ENCODE measurements around the gene LRP3.

LRP3 gene

DNA sequence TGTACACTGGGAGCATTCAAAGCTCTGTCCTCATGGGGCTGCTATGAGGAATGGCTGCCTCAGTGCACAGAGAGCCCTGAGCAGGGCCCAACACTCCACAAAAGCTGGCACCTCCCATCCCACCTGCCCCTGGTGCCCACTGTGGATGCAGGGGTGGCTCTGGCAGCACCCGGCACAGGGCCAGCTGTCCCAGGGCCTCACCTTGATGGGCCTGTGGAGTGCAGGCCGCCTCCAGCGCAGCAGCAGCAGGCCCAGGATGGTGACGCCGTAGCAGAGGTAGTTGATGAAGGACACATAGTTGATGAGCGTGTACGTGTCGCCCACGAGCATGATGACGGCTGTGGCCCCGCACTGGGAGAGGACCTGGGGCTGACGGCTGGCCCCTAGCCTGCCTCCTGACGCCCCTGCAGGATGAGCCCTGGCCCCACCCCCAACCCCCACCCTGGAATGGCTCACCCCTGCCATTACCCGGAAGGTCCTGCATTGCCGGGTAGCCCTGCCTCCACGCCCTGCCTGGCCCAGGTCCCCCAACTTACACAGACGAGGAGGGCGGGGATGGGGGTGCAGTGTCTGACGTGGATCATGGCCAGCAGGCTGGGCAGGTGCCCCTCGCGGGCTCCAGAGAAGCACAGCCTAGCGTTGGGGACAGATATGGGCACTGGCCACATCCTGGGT, 16.3 kb downstream of the LRP3 start:
- H3K36me3 ChIP-seq (ENCODE audit: control insufficient read depth, insufficient read depth, low read length) = 0 out of 2 replicates have a peak, but pooled peaks cover 4% of the 10 kb centered on the region
- no peaks in the 10 kb centered on the region for H3K4me1 ChIP-seq (ENCODE audit: control insufficient read depth, insufficient read depth, low read length)
- no peak overlapping the region for H3K27ac ChIP-seq (ENCODE audit: low read depth, low read length)
- no peaks in the 10 kb centered on the region for H3K9me3 ChIP-seq (ENCODE audit: control insufficient read depth, insufficient read depth, low read length)
- H3K27me3 ChIP-seq (ENCODE audit: control insufficient read depth, insufficient read depth, low read length) = no peaks in the 10 kb centered on the region
- H3K9ac ChIP-seq (ENCODE audit: low read depth, low read length) = no peak overlapping the region
- no peak overlapping the region for H3K4me3 ChIP-seq (ENCODE audit: low read depth, low read length)

DNA sequence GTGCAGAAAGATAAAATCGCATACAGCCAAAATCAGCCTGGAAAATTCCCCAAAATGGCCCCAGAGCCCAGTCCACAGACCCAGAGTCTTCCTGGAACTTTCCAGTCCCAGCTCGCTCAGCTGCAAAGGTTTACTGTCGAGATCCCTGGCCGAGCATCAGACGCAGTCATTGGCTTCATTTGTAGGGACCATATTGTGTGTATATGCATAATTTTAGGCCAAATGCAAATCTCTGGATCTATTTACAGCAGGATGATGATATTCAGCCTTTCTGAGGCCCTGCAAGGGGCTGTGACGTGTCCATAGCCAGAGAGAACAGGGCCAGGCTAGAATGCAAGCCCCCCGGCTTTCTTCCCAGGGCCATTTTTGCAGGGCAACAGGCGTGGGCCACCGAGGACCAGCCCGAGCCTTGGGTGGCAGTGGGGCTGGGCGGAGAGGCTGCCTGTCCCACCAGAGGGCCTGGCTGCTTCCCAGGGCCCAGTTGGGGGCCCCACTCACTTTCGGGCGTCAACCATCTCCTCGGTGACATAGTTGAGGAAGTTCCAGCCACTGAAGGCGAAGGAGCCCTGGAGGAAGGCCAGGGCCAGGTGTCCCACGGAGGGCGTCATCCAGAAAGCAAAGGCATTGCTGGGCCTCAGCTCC, 17.8 kb downstream of the LRP3 start:
- no peaks in the 10 kb centered on the region for H3K36me3 ChIP-seq (ENCODE audit: control insufficient read depth, insufficient read depth, low read length)
- H3K4me3 ChIP-seq (ENCODE audit: low read depth, low read length) = no peak overlapping the region
- H3K27ac ChIP-seq (ENCODE audit: low read depth, low read length) = no peak overlapping the region
- no peaks in the 10 kb centered on the region for H3K9me3 ChIP-seq (ENCODE audit: control insufficient read depth, insufficient read depth, low read length)
- no peaks in the 10 kb centered on the region for H3K4me1 ChIP-seq (ENCODE audit: control insufficient read depth, insufficient read depth, low read length)
- no peak overlapping the region for H3K9ac ChIP-seq (ENCODE audit: low read depth, low read length)
- H3K27me3 ChIP-seq (ENCODE audit: control insufficient read depth, insufficient read depth, low read length) = no peaks in the 10 kb centered on the region

DNA sequence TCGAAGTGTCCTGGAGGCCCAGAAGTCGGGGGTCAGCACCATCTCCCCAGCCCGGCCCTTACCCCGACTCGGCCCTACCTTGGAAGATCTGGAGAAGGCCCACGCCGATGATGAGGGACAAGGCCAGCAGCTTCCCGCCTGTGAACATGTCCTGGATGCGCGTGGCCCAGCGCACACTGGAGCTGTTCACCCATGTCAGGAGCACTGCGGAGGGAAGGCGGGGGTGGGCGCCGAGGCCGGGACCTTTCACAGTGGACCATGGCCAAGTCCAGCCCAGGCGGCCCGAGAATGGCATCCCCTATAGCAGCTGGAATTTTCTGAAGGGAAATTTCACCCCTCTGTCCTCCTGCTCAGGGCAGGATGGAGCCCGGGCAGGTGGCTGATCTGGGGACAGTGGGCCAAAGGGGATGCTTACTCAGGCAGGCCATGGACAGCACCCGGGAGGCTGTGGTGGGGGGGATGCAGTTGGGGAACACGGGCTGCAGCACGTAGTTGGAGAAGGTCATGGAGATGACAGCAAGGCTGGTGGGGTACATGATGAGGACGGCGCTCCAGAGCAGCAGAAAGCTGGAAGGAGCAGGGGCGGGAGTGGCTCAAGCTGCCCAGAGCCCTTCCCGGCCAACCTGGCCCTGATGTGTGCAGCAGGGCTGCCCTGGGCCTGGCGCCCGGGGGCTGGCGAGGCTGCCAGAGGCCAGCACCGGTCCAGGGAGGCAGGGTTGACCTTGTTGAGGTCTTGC, 18.5 kb downstream of the LRP3 start:
- Histone ChIP-seq H3K36me3 (ENCODE audit: control insufficient read depth, insufficient read depth, low read length) (no peaks in the 10 kb centered on the region), H3K9ac (ENCODE audit: low read depth, low read length) (no peak overlapping the region), H3K27me3 (ENCODE audit: control insufficient read depth, insufficient read depth, low read length) (no peaks in the 10 kb centered on the region), H3K4me3 (ENCODE audit: low read depth, low read length) (no peak overlapping the region), H3K4me1 (ENCODE audit: control insufficient read depth, insufficient read depth, low read length) (no peaks in the 10 kb centered on the region), H3K27ac (ENCODE audit: low read depth, low read length) (no peak overlapping the region), H3K9me3 (ENCODE audit: control insufficient read depth, insufficient read depth, low read length) (no peaks in the 10 kb centered on the region)

DNA sequence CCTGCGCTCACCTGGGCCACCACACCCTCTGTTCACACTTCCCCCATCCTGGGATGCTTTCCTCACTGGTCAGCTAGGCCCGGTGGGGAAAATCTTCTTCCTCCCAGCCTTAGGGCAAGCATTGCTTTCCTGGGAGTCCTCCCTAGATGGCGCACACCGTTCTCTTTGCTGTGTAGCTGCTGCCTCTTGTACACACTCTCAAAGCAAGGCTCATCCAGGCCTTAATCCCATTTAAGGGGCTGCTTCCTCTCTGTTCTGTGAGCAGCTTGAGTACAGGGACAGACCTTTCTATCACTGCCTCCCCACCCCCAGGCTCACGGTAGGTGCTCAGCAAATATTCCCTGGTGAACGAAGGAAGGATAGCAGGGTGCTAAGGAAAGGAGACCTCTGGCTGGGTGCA, 20.5 kb downstream of the LRP3 start:
- H3K27me3 ChIP-seq (ENCODE audit: control insufficient read depth, insufficient read depth, low read length) = no peaks in the 10 kb centered on the region
- no peak overlapping the region for H3K9ac ChIP-seq (ENCODE audit: low read depth, low read length)
- no peaks in the 10 kb centered on the region for H3K9me3 ChIP-seq (ENCODE audit: control insufficient read depth, insufficient read depth, low read length)
- H3K4me1 ChIP-seq (ENCODE audit: control insufficient read depth, insufficient read depth, low read length) = no peaks in the 10 kb centered on the region
- no peak overlapping the region for H3K27ac ChIP-seq (ENCODE audit: low read depth, low read length)
- no peaks in the 10 kb centered on the region for H3K36me3 ChIP-seq (ENCODE audit: control insufficient read depth, insufficient read depth, low read length)
- H3K4me3 ChIP-seq (ENCODE audit: low read depth, low read length) = no peak overlapping the region

DNA sequence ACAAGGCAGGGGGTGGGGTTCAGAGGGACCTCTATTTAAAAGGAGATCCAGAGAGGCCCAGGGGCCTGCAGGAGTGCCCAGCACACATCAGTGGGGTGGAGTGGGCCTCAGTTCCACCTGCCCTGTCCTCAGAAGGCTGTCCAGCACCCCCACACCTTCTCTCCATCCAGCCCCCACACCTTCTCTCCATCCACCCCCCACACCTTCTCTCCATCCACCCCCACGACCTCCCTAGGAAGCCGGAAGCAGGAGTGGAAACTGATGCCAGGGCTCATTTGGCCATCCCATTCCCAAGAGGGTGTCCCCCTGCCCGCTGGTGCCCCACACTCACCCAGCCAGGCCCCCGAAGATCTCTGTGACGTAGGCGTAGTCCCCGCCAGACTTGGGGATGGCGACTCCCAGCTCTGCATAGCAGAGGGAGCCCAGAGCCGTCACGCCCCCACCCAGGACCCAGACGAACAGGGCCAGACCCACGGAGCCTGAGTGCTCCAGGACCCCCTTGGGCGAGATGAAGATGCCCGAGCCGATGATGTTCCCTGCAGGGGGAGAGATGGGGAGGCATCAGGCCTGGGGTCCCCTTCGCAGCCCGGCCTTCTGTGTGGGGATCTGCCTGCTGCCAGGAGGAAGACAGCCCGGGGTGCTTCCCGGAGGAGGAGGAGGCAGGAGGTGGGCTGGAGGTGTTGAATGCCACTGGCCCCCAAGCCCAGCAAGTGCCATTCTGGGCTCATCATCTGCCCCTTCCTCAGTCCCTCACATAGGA, 21.5 kb downstream of the LRP3 start:
- H3K27ac ChIP-seq (ENCODE audit: low read depth, low read length) = no peak overlapping the region
- H3K36me3 ChIP-seq (ENCODE audit: control insufficient read depth, insufficient read depth, low read length) = no peaks in the 10 kb centered on the region
- H3K9ac ChIP-seq (ENCODE audit: low read depth, low read length) = no peak overlapping the region
- H3K27me3 ChIP-seq (ENCODE audit: control insufficient read depth, insufficient read depth, low read length) = no peaks in the 10 kb centered on the region
- no peak overlapping the region for H3K4me3 ChIP-seq (ENCODE audit: low read depth, low read length)
- no peaks in the 10 kb centered on the region for H3K9me3 ChIP-seq (ENCODE audit: control insufficient read depth, insufficient read depth, low read length)
- no peaks in the 10 kb centered on the region for H3K4me1 ChIP-seq (ENCODE audit: control insufficient read depth, insufficient read depth, low read length)

DNA sequence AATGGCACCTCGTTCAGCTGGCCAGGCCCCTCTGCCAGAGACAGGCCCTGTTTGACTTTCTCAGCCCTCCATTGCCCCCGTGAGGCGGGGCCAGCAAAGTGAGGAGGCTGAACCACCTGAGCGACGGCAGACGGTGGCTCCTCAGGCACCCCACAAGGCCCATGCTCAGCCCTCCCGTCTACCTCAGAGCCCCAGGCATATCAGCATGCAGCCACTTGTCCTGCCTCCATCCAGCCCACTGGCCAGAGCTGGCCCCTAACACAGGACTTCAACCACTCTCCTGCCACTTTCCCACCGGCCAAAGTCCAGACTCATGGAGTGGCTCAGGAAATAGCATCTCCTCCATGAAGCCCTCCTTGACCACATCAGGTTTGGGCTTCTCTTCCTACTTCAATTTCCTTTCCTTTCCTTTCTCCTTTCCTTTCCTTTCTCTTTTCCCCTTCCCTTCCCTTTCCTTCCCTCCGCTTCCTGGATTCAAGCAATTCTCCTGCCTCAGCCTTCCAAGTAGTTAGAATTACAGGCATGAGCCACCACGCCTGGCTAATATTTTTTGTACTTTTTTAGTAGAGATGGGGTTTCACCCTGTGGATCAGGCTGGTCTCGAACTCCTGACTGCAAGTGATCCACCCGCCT, 22.2 kb downstream of the LRP3 start:
- Histone ChIP-seq H3K27ac (ENCODE audit: low read depth, low read length) (no peak overlapping the region), H3K9me3 (ENCODE audit: control insufficient read depth, insufficient read depth, low read length) (no peaks in the 10 kb centered on the region), H3K36me3 (ENCODE audit: control insufficient read depth, insufficient read depth, low read length) (no peaks in the 10 kb centered on the region), H3K4me1 (ENCODE audit: control insufficient read depth, insufficient read depth, low read length) (no peaks in the 10 kb centered on the region), H3K9ac (ENCODE audit: low read depth, low read length) (no peak overlapping the region), H3K27me3 (ENCODE audit: control insufficient read depth, insufficient read depth, low read length) (no peaks in the 10 kb centered on the region), H3K4me3 (ENCODE audit: low read depth, low read length) (no peak overlapping the region)

DNA sequence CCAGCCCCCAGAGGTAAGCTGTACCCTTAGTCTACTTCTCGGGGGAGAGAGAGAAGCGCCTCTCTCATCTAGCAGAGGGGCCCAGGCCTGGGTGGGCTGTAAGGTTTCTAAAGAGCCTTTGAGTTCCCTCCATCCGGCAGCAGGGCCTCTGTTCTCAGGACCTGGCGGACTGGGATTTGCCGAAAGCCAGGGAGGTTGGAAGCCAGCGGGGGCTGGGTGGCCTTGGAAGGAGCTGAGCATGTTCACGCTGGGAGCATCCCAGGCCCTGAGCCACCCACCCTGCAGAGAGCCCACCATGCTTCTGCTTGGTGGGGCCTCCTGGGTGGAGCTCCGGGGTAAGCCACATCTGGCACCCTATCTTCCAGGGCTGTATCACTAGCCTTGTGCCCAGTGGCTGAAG, 23.8 kb downstream of the LRP3 start:
- H3K36me3 ChIP-seq (ENCODE audit: control insufficient read depth, insufficient read depth, low read length) = no peaks in the 10 kb centered on the region
- no peaks in the 10 kb centered on the region for H3K27me3 ChIP-seq (ENCODE audit: control insufficient read depth, insufficient read depth, low read length)
- no peaks in the 10 kb centered on the region for H3K4me1 ChIP-seq (ENCODE audit: control insufficient read depth, insufficient read depth, low read length)
- no peak overlapping the region for H3K4me3 ChIP-seq (ENCODE audit: low read depth, low read length)
- no peak overlapping the region for H3K9ac ChIP-seq (ENCODE audit: low read depth, low read length)
- no peak overlapping the region for H3K27ac ChIP-seq (ENCODE audit: low read depth, low read length)
- H3K9me3 ChIP-seq (ENCODE audit: control insufficient read depth, insufficient read depth, low read length) = no peaks in the 10 kb centered on the region

DNA sequence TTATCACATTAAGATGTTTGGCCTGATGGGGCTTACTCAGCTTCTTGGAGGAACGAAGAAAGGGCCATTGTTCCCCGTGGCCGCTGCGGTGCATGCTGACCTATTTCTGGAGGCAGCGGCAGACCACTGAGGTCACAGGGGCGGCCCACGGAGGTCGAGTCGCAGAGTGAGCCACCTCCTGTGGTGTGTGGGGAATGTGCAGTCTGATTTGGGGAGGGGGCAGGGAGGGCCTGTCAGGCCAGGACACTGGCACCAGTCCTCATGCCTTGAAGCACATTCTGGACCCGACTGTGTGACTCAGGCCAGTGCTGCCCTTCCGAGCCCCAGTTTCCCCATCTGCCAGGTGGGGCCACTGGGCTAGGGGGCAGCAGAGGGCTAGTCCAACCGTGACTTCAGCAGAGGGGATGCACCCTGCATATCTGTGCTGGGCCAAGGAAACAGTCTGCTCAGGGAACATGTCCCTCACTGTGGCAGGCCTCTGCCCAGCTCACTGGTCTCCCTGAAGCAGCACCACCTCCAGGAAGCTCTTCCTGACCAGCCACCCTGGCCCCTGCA, 25.2 kb downstream of the LRP3 start:
- no peaks in the 10 kb centered on the region for H3K4me1 ChIP-seq (ENCODE audit: control insufficient read depth, insufficient read depth, low read length)
- H3K27ac ChIP-seq (ENCODE audit: low read depth, low read length) = no peak overlapping the region
- no peaks in the 10 kb centered on the region for H3K36me3 ChIP-seq (ENCODE audit: control insufficient read depth, insufficient read depth, low read length)
- no peaks in the 10 kb centered on the region for H3K9me3 ChIP-seq (ENCODE audit: control insufficient read depth, insufficient read depth, low read length)
- peaks cover 4% of the 10 kb centered on the region for H3K27me3 ChIP-seq (ENCODE audit: control insufficient read depth, insufficient read depth, low read length)
- H3K4me3 ChIP-seq (ENCODE audit: low read depth, low read length) = no peak overlapping the region
- H3K9ac ChIP-seq (ENCODE audit: low read depth, low read length) = no peak overlapping the region

DNA sequence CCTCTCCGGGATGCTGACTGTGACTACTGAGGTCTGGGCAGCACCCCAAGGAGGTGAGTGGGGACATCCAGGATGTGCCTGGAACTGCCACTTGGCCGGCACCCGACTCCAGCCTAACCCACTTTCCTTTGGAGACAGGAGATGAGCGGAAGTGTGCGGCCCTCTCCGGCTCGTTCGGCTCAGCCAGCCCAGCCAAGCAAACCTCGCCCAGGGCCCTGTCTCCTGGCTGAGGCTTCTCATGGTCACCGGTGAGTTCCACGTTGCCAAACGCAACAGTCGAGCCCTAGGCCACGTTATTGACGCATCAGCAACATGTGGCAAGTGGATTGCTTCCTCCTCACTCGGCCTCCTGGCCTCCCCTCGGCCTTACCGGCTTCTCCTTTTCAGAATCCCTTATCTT, 26.0 kb downstream of the LRP3 start:
- no peaks in the 10 kb centered on the region for H3K4me1 ChIP-seq (ENCODE audit: control insufficient read depth, insufficient read depth, low read length)

DNA sequence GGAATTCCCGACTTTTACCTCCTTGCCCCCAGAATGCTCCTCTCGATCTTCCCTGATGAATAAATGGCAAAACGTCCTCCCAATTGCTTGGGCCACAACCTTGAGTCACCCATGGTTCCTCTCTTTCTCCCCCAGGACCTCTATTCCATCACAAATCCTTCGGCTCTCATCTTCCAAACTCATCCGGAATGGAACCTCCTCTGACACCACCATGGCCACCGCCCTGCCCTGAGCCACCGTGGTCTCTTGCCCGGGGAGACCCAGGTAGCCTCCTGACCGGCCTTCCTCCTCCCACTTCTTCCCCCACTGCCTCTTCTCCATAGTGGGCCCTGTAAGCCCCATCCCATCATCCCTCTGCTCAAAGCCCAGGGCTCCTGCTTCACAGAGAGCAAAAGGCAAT, 26.6 kb downstream of the LRP3 start:
- Histone ChIP-seq H3K9ac (ENCODE audit: low read depth, low read length) (no peak overlapping the region), H3K9me3 (ENCODE audit: control insufficient read depth, insufficient read depth, low read length) (no peaks in the 10 kb centered on the region), H3K4me3 (ENCODE audit: low read depth, low read length) (no peak overlapping the region), H3K36me3 (ENCODE audit: control insufficient read depth, insufficient read depth, low read length) (no peaks in the 10 kb centered on the region), H3K27me3 (ENCODE audit: control insufficient read depth, insufficient read depth, low read length) (peaks cover 17% of the 10 kb centered on the region), H3K27ac (ENCODE audit: low read depth, low read length) (no peak overlapping the region), H3K4me1 (ENCODE audit: control insufficient read depth, insufficient read depth, low read length) (no peaks in the 10 kb centered on the region)

More for the DNA sequence above, 26.0 kb downstream of the LRP3 start:
- no peak overlapping the region for H3K27ac ChIP-seq (ENCODE audit: low read depth, low read length)
- H3K9me3 ChIP-seq (ENCODE audit: control insufficient read depth, insufficient read depth, low read length) = no peaks in the 10 kb centered on the region
- H3K27me3 ChIP-seq (ENCODE audit: control insufficient read depth, insufficient read depth, low read length) = peaks cover 12% of the 10 kb centered on the region
- H3K4me3 ChIP-seq (ENCODE audit: low read depth, low read length) = no peak overlapping the region
- H3K36me3 ChIP-seq (ENCODE audit: control insufficient read depth, insufficient read depth, low read length) = no peaks in the 10 kb centered on the region
- H3K9ac ChIP-seq (ENCODE audit: low read depth, low read length) = no peak overlapping the region
